Raji (cell line): ENCODE measurements around the gene PXDN.

ENCODE experiments used
- POLR2A ChIP-seq: IDR thresholded peaks from 2 replicates; pipeline ENCODE4 v1.6.1; 2011; ENCODE audit warnings: low read depth, low read length, control low read depth; ENCODE audit not compliant: insufficient read depth

Gene PXDN

GRCh38 chr2:1708476-1709334, 35.6 kb downstream of the PXDN start:
- TF ChIP-seq POLR2A, result no peak

DNA sequence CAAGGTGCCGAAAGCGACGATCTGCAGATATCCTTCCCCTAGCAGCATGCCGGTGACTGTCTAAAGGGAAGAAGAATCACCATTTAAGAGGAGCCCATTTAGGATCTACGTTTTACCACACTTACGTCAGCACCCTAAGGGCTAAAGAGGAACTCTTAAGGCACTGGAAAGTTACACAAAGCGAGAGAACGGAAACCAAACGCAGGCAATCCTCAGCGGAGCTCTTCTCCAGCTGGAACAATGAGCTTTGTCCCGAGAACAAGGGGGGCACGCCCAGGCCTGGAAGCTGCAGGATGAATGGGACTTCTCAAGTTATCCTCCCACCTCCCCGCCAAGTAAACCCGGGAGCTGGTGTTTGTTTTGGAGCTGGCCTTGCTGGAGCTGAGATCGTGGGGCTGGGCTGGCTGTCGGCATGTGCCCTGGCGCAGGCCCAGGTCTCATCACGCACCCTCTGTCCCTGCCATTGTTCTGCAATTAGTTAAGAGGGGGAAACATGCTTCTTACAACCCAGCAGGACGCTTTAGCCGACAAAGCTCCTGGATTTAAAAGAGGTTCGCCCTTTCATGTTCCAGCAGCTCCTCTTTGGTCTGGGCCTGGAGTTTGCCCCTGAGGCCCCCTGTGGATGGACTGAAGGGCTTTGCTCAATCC, 36.4 kb downstream of the PXDN start:
- no peak for TF ChIP-seq POLR2A

- no peak for TF ChIP-seq POLR2A
These were observed 38.7 kb downstream of the PXDN start for GRCh38 chr2:1705557-1706076.

- TF ChIP-seq POLR2A, result no peak
These were observed 39.4 kb downstream of the PXDN start for GRCh38 chr2:1704631-1705556.

- no peak for TF ChIP-seq POLR2A
These were observed 42.1 kb downstream of the PXDN start for GRCh38 chr2:1702186-1702565.

GRCh38 chr2:1701556-1702185, 42.6 kb downstream of the PXDN start:
- TF ChIP-seq POLR2A, result no peak

DNA sequence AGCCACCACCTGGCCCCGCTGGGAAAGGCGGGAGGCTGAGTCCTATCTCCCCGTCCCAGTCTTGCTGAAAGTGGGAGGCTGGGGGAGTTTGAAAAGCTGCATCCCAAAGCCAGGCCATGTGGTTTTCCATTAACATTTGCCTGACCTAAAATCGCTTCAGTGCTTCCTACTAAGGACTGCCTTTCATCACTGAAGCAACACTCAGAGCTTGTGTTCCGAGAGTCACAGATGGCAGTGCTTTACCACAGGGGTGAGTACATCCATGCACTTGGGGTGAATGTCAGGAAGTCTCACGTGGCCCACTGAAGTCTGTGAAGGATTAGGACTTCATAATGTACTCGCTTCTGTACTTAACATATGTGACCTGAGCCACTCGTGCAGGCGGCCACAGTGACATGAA, 43.3 kb downstream of the PXDN start:
- no peak for TF ChIP-seq POLR2A

DNA sequence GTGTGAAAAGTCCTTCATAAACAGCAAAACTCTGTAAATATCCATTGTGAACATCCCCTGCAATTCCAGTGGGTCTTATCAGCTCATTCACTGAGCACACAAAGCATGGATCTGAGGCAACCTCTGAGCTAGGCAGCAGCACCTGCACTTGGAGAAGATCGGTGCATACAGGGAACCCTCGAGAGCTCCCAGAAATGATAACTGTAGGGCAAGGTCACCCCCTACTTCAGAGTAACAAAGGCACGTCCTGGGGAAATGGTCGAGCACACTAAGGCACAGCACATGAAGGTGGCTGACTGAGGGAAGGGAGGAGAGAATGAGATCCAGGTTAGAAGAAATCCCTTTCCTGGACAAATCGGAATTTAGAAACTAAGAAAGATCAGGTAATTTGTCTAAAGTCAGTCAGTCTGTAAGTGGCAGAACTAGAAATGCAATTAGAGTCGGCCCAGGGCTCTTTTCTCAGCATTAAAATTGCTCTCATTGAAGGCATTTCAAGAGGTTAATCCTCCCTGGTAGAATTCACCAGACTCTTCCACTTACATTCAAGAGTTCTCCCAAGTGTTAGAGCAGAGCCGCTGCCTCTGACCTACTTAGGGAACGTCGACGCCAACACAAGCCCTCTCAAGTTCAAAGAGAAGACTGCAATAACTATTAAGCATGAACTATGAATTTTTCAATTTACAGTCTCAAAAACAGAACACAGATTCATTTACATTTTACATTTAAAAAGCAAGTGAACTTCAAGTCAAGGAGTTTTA, 45.9 kb downstream of the PXDN start:
- TF ChIP-seq POLR2A, result no peak

DNA sequence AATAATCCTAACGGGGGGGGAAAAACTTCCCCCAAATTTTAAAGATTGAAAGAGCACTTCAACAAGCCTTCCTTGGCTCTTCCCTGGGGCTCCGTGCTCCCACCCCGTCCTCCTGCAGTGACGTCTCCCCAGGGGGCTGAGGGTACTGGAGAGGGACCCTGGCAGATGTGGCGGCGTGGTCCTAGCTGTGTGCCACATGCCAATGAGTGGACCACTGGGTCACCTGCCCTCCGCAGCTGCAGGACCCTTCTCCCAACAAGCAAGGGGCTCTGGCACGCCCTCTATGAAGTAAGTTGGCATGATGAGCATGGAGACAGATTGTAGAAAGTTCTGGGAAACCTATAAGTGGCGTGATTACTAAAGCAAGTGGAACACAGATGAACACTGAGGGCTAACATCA, 46.7 kb downstream of the PXDN start:
- TF ChIP-seq POLR2A, result no peak

DNA sequence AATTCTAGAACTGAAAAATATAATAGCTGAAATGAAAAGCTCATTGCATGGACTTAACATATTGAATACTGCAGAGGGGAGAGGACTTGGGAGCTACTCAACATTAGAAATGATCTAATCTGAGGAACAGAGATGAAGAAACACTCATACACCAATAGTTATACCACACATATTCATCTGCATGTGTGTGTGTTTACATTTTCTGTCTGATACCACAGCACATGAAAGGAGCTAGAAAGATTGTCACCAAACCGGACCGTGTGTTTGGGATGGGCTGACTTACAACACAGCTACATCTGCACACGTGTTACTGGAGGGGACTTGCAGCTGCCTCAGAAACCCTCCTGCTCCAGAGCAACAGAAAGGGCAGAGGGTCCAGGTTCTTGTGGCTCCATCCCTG, 47.8 kb downstream of the PXDN start:
- no peak for TF ChIP-seq POLR2A

DNA sequence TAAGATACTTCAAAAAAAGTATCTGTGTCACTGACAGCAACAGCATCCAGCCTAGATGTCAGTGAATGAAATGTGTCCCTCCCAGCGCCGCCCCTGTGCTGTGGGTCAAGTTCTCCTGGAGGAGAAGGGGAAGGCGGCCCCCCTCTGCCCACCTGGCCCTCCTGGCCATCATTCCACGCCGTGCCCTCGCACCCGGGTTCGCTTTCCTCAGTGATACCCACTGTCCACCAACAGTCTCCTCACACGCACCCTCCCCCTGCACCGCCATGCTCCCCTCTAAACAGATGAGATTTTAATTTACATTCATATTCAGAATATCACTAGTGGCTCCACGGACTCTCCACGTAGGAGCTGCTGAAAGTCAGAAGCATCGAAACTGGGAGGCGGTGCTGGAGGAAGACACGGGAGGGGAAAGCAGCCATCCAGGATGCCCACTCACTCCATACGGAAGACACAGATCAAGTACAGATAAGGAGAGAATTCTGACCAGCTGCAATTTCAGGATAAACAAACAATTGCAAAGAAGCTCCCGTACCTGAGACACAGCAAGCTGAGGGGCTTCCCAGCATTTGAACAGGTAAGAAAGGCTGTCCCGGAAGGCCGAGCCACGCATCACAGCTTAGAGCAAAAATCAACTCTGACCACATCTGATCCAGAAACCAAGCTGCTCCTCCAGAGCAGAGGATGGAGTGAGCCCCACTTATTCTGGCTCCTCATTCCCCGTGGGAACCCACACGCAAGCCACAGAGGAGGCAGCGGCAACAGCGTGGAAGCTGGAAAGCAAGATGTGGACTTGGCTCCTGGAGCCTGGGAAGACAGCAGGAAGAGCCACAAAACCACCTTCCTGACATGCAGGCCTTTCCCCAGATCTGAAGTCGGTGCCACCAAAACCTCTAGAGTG, 49.7 kb downstream of the PXDN start:
- TF ChIP-seq POLR2A, result no peak

GRCh38 chr2:1693723-1694122, 50.6 kb downstream of the PXDN start:
- no peak for TF ChIP-seq POLR2A

DNA sequence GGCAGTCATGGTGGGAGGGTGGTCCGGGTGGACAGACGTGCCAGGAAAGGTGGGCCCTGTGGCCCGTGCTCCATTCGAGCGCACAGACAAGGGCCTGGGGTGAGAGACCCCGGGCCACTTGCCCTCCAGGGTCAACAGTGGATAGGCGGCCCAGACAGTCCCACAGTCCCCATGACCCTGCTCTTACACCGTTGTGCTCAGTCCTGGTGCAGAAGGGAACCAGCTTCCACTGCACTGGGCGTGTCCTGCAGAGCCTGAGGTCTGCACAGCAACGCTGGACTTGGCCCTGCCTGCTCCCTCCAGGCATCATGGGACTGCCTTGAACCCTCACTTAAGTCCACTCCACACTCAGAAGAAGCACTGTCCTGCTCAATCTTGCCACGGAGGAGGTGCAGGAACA, 52.0 kb downstream of the PXDN start:
- TF ChIP-seq POLR2A, result no peak
